ENCODE data around the gene ASCC3. TPM values are rescaled to one million over a fixed set of nuclear protein-coding genes. Genes with fewer than 3 reads are reported as not detected.

The ASCC3 gene
- total and polyA plus RNA-seq, 3 donors from 2014 or later = 16.1 to 29.3 (median 29.0) TPM

DNA sequence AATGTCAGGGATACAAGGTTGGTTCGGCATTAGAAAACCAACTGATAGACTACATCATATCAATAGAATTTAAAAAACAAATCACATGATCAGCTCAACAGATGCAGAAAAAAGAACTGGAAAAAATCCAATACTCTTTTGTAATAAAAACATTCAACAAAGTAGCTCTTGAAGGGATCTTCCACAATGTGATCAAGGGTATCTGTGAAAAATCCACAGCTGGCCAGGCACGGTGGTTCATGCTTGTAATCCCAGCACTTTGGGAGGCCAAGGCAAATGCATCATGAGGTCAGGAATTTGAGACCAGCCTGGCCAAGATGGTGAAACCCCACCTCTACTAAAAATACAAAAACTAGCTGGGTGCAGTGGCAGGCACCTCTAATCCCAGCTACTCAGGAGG lies 63.1 kb downstream of the ASCC3 start:
- WGBS, 2 donors = 95 to 97% methylated on average over 2 of the region's 2 CpGs
- no peak for TF ChIP-seq POLR2A (IDR thresholded peaks at IDR 0.05)
- TF ChIP-seq, protein P1, sequence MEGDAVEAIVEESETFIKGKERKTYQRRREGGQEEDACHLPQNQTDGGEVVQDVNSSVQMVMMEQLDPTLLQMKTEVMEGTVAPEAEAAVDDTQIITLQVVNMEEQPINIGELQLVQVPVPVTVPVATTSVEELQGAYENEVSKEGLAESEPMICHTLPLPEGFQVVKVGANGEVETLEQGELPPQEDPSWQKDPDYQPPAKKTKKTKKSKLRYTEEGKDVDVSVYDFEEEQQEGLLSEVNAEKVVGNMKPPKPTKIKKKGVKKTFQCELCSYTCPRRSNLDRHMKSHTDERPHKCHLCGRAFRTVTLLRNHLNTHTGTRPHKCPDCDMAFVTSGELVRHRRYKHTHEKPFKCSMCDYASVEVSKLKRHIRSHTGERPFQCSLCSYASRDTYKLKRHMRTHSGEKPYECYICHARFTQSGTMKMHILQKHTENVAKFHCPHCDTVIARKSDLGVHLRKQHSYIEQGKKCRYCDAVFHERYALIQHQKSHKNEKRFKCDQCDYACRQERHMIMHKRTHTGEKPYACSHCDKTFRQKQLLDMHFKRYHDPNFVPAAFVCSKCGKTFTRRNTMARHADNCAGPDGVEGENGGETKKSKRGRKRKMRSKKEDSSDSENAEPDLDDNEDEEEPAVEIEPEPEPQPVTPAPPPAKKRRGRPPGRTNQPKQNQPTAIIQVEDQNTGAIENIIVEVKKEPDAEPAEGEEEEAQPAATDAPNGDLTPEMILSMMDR (IDR thresholded peaks at IDR 0.05) = no peak
- Histone ChIP-seq H3K27ac (no peak overlapping the region), H3K9me3 (no peaks in the 10 kb centered on the region), H3K27me3 (no peaks in the 10 kb centered on the region), H3K4me3 (no peak overlapping the region), H3K36me3 (ENCODE audit: low read depth, missing control alignments) (no peaks in the 10 kb centered on the region), H3K4me1 (no peaks in the 10 kb centered on the region)
- no peak for DNase-seq
- intact Hi-C loops (cut with DNase I; ENCODE audit: low total_unique reads) = no loop called here

- Histone ChIP-seq H3K4me3 (no peak overlapping the region), H3K4me1 (no peaks in the 10 kb centered on the region), H3K27ac (no peak overlapping the region), H3K9me3 (no peaks in the 10 kb centered on the region), H3K27me3 (no peaks in the 10 kb centered on the region), H3K36me3 (ENCODE audit: low read depth, missing control alignments) (no peaks in the 10 kb centered on the region)
- WGBS, 2 donors = 79 to 83% methylated on average over 2 of the region's 2 CpGs
- TF ChIP-seq, protein P1 (IDR thresholded peaks at IDR 0.05) = no peak
- intact Hi-C loops (cut with DNase I; ENCODE audit: low total_unique reads) = no loop called here
- DNase-seq = no peak
Measured at GRCh38 chr6:100810015-100810414, 71.1 kb downstream of the ASCC3 start.

DNA sequence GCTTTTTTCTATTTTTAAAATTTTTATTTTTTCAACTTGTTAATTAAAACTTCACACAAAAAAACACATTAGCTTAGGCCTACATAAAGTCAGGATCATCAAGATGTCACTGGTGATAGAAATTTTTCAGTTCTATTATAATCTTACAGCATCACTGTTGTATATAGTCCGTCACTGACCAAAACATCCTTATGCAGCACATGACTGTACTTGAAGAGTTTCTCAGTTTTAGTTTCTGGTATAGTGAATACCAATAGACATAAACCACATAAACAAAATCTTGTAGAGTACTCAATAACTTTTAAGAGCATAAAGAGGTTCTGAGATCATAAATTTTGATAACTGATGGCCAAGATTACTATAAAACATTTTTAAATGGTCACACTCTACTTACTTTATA lies 71.8 kb downstream of the ASCC3 start:
- Histone ChIP-seq H3K36me3 (ENCODE audit: low read depth, missing control alignments) (no peaks in the 10 kb centered on the region), H3K27me3 (no peaks in the 10 kb centered on the region), H3K27ac (no peak overlapping the region), H3K4me1 (no peaks in the 10 kb centered on the region), H3K9me3 (no peaks in the 10 kb centered on the region), H3K4me3 (no peak overlapping the region)
- no peak for DNase-seq
- intact Hi-C loops (cut with DNase I; ENCODE audit: low total_unique reads) = no loop called here
- WGBS, 2 donors = 94 to 96% methylated on average over 1 of the region's 1 CpG
- TF ChIP-seq, protein P1 (IDR thresholded peaks at IDR 0.05) = no peak
- TF ChIP-seq POLR2A (IDR thresholded peaks at IDR 0.05) = no peak

DNA sequence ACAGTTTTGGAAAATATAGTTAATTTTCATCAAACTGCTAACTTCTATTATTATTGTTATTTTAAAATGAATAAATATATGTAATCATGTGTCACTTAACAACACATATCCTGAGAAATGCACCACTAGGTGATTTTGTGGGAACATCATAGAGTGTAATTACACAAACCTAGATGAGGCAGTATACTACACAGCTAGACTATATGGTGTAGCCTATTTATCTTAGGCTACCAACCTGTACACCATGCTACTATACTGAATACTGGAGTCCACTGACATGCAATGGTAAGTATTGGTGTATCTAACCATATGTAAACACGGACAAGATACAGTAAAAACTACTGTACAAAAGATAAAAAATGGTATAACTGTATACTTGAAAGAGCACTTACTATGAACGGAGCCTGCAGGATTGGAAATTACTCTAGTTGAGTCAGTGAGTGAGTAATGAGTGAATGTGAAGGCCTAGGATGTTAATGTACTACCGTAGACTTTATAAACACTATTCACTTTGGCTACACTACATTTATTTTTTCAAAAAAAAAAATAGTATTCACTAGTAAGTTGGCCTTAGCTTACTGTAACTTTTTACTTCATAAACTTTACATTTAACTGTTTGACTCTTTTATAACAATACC lies 72.4 kb downstream of the ASCC3 start:
- 95 to 98% methylated on average over 3 of the region's 3 CpGs for WGBS, 2 donors
- H3K9me3 ChIP-seq = no peaks in the 10 kb centered on the region
- TF ChIP-seq, protein P1 (IDR thresholded peaks at IDR 0.05) = no peak
- TF ChIP-seq POLR2A (IDR thresholded peaks at IDR 0.05) = no peak
- no peaks in the 10 kb centered on the region for H3K4me1 ChIP-seq
- H3K27ac ChIP-seq = no peak overlapping the region
- DNase-seq = no peak
- H3K27me3 ChIP-seq = no peaks in the 10 kb centered on the region
- no peaks in the 10 kb centered on the region for H3K36me3 ChIP-seq (ENCODE audit: low read depth, missing control alignments)
- no peak overlapping the region for H3K4me3 ChIP-seq
- intact Hi-C loops (cut with DNase I; ENCODE audit: low total_unique reads) = no loop called here

GRCh38 chr6:100806296-100806695 lies 74.8 kb downstream of the ASCC3 start:
- no peak for DNase-seq
- intact Hi-C loops (cut with DNase I; ENCODE audit: low total_unique reads) = no loop called here
- no peaks in the 10 kb centered on the region for H3K27me3 ChIP-seq
- H3K27ac ChIP-seq = no peak overlapping the region
- WGBS, 2 donors = 84 to 89% methylated on average over 4 of the region's 4 CpGs
- H3K36me3 ChIP-seq (ENCODE audit: low read depth, missing control alignments) = no peaks in the 10 kb centered on the region
- no peak for TF ChIP-seq POLR2A (IDR thresholded peaks at IDR 0.05)
- TF ChIP-seq, protein P1 (IDR thresholded peaks at IDR 0.05) = no peak
- H3K9me3 ChIP-seq = no peaks in the 10 kb centered on the region
- no peak overlapping the region for H3K4me3 ChIP-seq
- no peaks in the 10 kb centered on the region for H3K4me1 ChIP-seq

Data from testis (tissue), 3 donors.